CD4-positive, alpha-beta T cell (primary cell): ENCODE results near the gene NABP1. TPM values are rescaled to one million over a fixed set of nuclear protein-coding genes. Genes with fewer than 3 reads are reported as not detected.

Experiments used
- ATAC-seq: fragments of 200-7000 bp; cut with Tn5 transposase; one replicate; pipeline ENCODE4 v1.10.0; 2022; ENCODE audit warnings: mild to moderate bottlenecking; ENCODE audit not compliant: poor library complexity
- CTCF ChIA-PET: fragments of 350-600 bp; sonication (Branson Sonifier 250); formaldehyde crosslinking; loops from one replicate; lab custom pipeline; 2021; ENCODE audit warnings: antibody characterized with exemption, inconsistent platforms; lab: Charles Lee
- POLR2A ChIA-PET: fragments of 350-600 bp; sonication (Branson Sonifier 250); formaldehyde crosslinking; loops from one replicate; lab custom pipeline; 2021; ENCODE audit warnings: antibody characterized with exemption, inconsistent platforms; lab: Charles Lee
- DNase-seq, 14 experiments: peaks; one replicate each; pipeline ENCODE4 v3.0.0-alpha.2; 2013 to 2020; ENCODE audit warnings: mixed read lengths in 2 of 14
- H3K27ac ChIP-seq, 2 donors: one replicate each; pipeline versions ENCODE4 v1.5.1 to v1.7.0; 2013; ENCODE audit warnings: low read length in 2 of 2, low read depth in 1 of 2, mild to moderate bottlenecking in 1 of 2
- H3K27me3 ChIP-seq, 2 experiments: 1 replicate in 1 of 2; 2 replicates in 1 of 2; pipeline versions ENCODE4 v1.6.1 to v1.7.0; 2013; ENCODE audit warnings: low read length in 2 of 2, control low read depth in 1 of 2, mild to moderate bottlenecking in 1 of 2, moderate library complexity in 1 of 2; ENCODE audit not compliant: insufficient read depth in 2 of 2, control insufficient read depth in 1 of 2
- H3K36me3 ChIP-seq: one replicate; pipeline ENCODE4 v1.6.1; 2013; ENCODE audit warnings: low read length, control low read depth; ENCODE audit not compliant: insufficient read depth
- H3K4me1 ChIP-seq: one replicate; pipeline ENCODE4 v1.6.1; 2013; ENCODE audit warnings: low read length, control low read depth; ENCODE audit not compliant: insufficient read depth
- H3K4me3 ChIP-seq: one replicate; pipeline ENCODE4 v1.5.1; 2013; ENCODE audit warnings: mild to moderate bottlenecking, low read length, moderate library complexity
- H3K9me3 ChIP-seq, 2 experiments: 1 replicate in 1 of 2; 2 replicates in 1 of 2; pipeline versions ENCODE4 v1.6.1 to v1.7.0; 2013; ENCODE audit warnings: low read length in 2 of 2, mild to moderate bottlenecking in 2 of 2, control low read depth in 1 of 2, moderate library complexity in 1 of 2; ENCODE audit not compliant: control insufficient read depth in 1 of 2, insufficient read depth in 1 of 2
- H3K27ac Mint-ChIP-seq: one replicate; pipeline ENCODE4 v1.8.0; 2020; ENCODE audit warnings: mixed read lengths
- H3K27me3 Mint-ChIP-seq: one replicate; pipeline ENCODE4 v1.8.0; 2021; ENCODE audit warnings: mixed read lengths
- H3K36me3 Mint-ChIP-seq: one replicate; pipeline ENCODE4 v1.8.0; 2021; ENCODE audit warnings: low read depth, mixed read lengths
- H3K4me1 Mint-ChIP-seq: one replicate; pipeline ENCODE4 v1.8.0; 2021; ENCODE audit warnings: low read depth, mixed read lengths
- H3K4me3 Mint-ChIP-seq: one replicate; pipeline ENCODE4 v1.8.0; 2020; ENCODE audit warnings: mild to moderate bottlenecking, mixed read lengths
- H3K9me3 Mint-ChIP-seq: one replicate; pipeline ENCODE4 v1.8.0; 2020; ENCODE audit warnings: mixed read lengths
- CTCF ChIP-seq: fragments of 200-600 bp; IDR thresholded peaks from one replicate; pipeline ENCODE4 v1.8.0; 2022; ENCODE audit warnings: antibody characterized with exemption, mild to moderate bottlenecking
- intact Hi-C, 2 experiments: fragments of 100-400 bp; cut with DNase I in 1 of 2; cut with micrococcal nuclease in 1 of 2; formaldehyde crosslinking; loops; one replicate each; pipeline versions ENCODE4 v1.15.1 to v1.9.0; 2023 to 2025; cut with DNase I, micrococcal nuclease
- total RNA-seq, 174 experiments: library from RNA in 2 of 174; stranded (reverse) in 2 of 174; gene quantifications; one replicate each; pipeline ENCODE4 v1.2.3 and lab custom pipeline; 2021 to 2026

Gene NABP1
- total RNA-seq, 2 experiments from 2014 or later: 32.0 to 32.9 TPM

DNA sequence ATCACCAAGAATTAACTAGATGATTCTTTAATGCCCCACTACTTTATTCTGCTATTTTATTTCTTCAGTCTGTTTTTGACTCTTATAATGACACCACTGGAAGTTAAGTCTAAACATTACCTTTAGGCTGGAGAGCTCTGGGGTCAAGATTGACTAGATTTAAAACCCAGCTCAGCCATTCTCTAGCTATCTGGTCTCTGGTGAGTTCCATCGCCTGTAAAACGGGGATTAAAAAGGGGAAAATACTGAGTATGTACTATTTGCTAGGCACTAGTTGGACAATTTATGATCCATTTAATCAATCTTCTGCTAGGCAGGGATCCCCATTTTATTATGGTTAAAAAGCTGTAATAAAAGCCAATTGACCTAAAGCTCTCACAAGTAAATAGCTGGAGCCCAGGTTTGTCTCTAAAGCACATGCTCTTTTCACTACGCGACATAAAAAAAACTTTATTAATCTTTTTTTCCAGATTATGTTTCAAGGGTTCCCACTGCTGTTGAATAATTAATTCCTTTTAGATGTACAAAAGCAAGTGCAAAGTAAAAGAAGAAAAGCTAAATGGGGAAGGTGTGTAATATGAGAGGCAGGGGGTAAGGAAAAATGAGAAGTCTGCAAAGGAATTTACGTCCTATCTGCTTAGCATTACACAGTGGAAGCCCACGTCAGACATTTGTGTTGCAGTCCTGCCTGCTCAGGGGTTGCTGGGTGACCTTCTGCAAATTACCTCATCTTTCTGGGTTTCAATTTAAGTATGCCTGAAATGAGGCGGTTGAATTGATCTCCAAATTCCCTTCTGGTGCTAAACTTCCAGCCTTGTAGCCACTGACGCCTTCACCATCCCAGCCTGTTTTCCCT, 918 bp upstream of the NABP1 start:
- peaks cover 37% of the 10 kb centered on the region for H3K36me3 Mint-ChIP-seq
- DNase-seq: peak in 12 of 14 experiments; percentile 10 to 78 (median 27)
- ChIA-PET CTCF (interaction anchor here (1.2 kb wide), 1 partner anchor 39 kb away, joined by 3 read pairs; no protein-coding TSS in a partner anchor), POLR2A (interaction anchor here (0.7 to 9.2 kb wide), 40 partner anchors 9 to 1270 kb away, joined by 3 to 276 read pairs (median 5); partner anchors contain the start of genes GLS, STAT1 and STAT4)
- peaks cover 67% of the 10 kb centered on the region for H3K4me1 Mint-ChIP-seq
- no peaks in the 10 kb centered on the region for H3K9me3 ChIP-seq
- H3K27me3 ChIP-seq: no peaks in the 10 kb centered on the region
- H3K9me3 Mint-ChIP-seq: no peaks in the 10 kb centered on the region
- peaks cover 8% of the 10 kb centered on the region for H3K36me3 ChIP-seq
- H3K4me1 ChIP-seq: peaks cover 39% of the 10 kb centered on the region
- peak overlapping the region; percentile 97 for H3K4me3 Mint-ChIP-seq
- peak overlapping the region; percentile 79 to 94 for H3K27ac ChIP-seq
- TF ChIP-seq CTCF: no peak
- peak overlapping the region; percentile 100 for H3K27ac Mint-ChIP-seq
- intact Hi-C loops: loop anchor here (2.0 to 5.0 kb wide), 6 partner anchors 52 to 1890 kb away; partner anchors contain the start of genes GLS (in 1 of the 2), MFSD6 (in 1 of the 2) and NAB1 (in 1 of the 2)
- peak overlapping the region; percentile 78 for H3K4me3 ChIP-seq
- ATAC-seq: peak; percentile 16
- no peaks in the 10 kb centered on the region for H3K27me3 Mint-ChIP-seq

DNA sequence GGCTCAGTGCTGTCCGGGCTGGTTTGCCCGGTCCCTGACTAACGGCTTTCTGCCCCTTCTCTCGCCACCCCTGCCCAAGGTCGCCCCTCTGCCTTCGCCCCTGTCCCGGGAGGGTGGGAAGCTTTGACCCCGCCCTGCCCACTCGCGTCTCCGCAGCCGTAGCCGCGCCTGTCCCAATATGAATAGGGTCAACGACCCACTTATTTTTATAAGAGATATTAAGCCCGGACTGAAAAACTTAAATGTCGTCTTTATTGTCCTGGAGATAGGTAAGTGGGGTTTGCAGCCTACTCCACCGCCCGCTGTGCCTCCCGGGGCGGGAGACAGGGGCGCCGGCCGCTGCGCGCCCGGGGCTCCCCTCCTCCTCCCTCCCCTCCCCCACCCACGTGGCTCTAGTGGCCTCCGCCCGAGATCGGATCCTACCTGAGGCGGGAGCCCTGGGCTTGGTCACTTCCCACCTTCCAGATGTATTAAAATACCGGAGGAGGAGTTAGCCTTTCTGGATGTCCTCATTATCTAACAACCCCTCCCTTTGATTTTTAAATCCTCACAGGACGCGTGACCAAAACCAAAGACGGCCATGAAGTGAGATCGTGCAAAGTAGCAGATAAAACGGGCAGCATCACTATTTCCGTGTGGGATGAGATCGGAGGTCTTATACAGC, 633 bp downstream of the NABP1 start:
- peaks cover 48% of the 10 kb centered on the region for H3K4me1 ChIP-seq

More for the DNA sequence above, 633 bp downstream of the NABP1 start:
- no peak for ATAC-seq
- peak overlapping the region; percentile 90 to 92 for H3K27ac ChIP-seq
- no peaks in the 10 kb centered on the region for H3K27me3 ChIP-seq
- TF ChIP-seq CTCF: no peak
- intact Hi-C loops: loop anchor here (1.0 to 5.0 kb wide), 7 partner anchors 61 to 1891 kb away; partner anchors contain the start of genes GLS (in 1 of the 2), MFSD6 (in 1 of the 2) and NAB1 (in 1 of the 2)
- Mint-ChIP-seq H3K27me3 (no peaks in the 10 kb centered on the region), H3K36me3 (peaks cover 52% of the 10 kb centered on the region), H3K9me3 (no peaks in the 10 kb centered on the region), H3K4me3 (peak overlapping the region; percentile 97), H3K4me1 (peaks cover 80% of the 10 kb centered on the region), H3K27ac (peak overlapping the region; percentile 100)
- DNase-seq: peak; percentile 23 to 72 (median 45)
- H3K4me3 ChIP-seq: peak overlapping the region; percentile 66
- peaks cover 24% of the 10 kb centered on the region for H3K36me3 ChIP-seq
- ChIA-PET POLR2A (interaction anchor here (0.9 to 9.2 kb wide), 25 partner anchors 7 to 1271 kb away, joined by 3 to 276 read pairs (median 7); partner anchors contain the start of genes GLS, STAT1 and STAT4), CTCF (no interaction called here)
- no peaks in the 10 kb centered on the region for H3K9me3 ChIP-seq
